Retinal pigment epithelial cell (primary cell): ENCODE measurements around the gene FRMPD2.
A peak's percentile ranks its signal among the peaks of the same experiment; 100 is the strongest.
"Not testable (repeated sequence)": the region's sequence is repeated elsewhere in the genome, so short reads cannot be mapped to it uniquely, and the experiment has no call there.

Experiments used
- DNase-seq: peaks from one replicate; pipeline ENCODE4 v3.0.0-alpha.2; 2010; ENCODE audit warnings: low read depth
- H3K4me3 ChIP-seq: 2 replicates; pipeline ENCODE4 v1.5.1; 2011; ENCODE audit warnings: mild to moderate bottlenecking, low read length, control low read depth, moderate library complexity
- CTCF ChIP-seq: conservative IDR thresholded peaks from 2 replicates; pipeline ENCODE4 v1.5.1; 2011; ENCODE audit warnings: low read depth, low read length, control low read depth, inconsistent platforms

FRMPD2 gene

GRCh38 chr10:48187126-48187525 lies 87.4 kb downstream of the FRMPD2 start:
- DNase-seq = no peak
- TF ChIP-seq CTCF = no peak
- no peak overlapping the region for H3K4me3 ChIP-seq

DNA sequence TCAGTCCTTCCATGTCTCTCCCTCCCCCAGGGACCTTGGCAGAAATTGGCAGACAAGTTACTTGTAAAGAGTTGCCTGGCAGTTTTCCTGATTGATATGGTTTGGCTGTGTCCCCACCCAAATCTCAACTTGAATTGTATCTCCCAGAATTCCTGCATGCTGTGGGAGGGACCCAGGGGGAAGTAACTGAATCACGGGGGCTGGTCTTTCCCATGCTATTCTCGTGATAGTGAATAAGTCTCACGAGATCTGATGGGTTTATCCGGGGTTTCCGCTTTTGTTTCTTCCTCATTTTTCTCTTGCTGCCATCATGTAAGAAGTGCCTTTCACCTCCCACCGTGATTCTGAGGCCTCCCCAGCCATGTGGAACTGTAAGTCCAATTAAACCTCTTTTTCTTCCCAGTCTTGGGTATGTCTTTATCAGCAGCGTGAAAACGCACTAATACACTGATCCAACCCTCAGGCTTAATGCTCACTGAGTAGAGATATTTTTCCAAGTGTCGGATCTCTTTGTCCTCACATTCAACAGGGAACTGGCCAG lies 88.2 kb downstream of the FRMPD2 start:
- not testable (repeated sequence) for H3K4me3 ChIP-seq, DNase-seq

DNA sequence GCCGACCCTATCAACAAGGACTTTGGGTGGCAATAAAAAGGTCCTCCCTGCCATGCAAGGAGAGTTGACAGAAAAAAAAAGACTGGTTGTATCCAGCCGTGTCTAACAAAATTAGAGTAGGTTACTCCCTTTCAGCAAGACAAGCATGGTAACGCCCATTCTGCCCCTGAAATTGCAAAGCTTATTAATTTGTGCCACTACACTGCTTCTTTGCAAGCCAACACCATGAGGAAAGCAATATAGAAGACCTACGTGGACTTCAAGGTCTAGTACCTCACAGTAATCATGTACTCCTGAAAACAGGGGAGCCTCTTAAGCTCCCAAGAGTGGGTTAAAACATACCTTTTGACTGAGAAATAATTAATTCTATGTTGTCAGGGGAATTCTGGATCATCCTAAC lies 90.3 kb downstream of the FRMPD2 start:
- no peak for DNase-seq
- no peak for TF ChIP-seq CTCF
- no peak overlapping the region for H3K4me3 ChIP-seq

DNA sequence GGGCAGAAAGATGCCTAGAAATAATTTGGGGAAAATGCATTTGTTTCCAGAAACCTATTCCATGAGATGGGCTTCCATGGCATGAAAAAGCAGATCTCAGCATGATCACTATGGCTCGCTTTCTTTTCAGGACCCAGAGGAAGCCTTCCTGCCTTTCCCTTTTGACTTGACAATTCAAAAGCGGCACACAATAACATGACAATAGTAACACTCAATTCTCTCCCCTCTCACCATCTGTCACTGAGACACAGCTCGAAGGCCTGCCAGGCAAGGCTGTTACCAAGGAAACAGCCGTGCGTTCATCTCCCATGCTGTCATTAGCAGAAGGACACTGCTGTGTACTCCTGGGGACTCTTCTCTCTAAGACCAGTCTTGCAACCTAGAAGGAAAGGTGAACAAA lies 101.8 kb downstream of the FRMPD2 start:
- DNase-seq, H3K4me3 ChIP-seq: not testable (repeated sequence)

DNA sequence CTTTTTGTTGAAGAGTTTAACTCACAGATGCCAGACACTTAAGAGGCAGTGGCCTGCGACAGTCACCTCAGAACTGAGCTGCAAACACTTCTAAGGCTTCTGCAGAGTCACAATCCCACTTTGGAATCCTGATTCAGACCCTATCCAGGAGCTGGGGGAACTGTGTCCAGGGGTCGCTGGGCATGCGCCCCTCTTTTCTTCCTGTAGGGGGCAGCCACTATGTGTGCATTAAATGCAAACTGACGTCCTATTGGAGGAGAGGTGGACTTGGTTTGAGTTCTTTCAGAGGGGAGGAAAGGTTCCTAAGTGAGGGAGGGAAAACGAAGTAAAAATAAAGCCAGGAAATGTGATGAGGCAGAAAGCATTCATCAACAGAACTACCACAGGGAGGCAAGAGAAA lies 113.8 kb downstream of the FRMPD2 start:
- DNase-seq, H3K4me3 ChIP-seq: not testable (repeated sequence)

DNA sequence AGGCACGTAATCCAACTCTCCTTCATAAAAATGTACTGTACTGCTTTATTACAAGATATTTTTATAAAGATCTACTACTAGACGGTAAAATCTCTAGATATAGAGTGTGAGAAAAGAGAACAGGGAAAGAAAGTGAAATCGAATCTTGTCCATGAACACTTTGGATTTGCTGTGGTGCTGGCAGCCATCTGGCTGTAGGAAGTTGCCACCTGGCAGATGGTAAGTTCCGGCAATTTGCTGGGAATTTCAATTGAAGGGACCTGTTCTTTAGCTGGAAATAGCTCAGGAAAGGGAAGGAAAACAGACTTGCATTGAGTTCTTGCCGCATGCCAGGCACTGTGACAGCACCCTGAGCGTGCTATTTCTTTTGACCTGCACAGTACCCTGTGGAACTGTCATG lies 114.3 kb downstream of the FRMPD2 start:
- not testable (repeated sequence) for DNase-seq

More for the DNA sequence above, 113.8 kb downstream of the FRMPD2 start:
- peak; percentile 3 for TF ChIP-seq CTCF

DNA sequence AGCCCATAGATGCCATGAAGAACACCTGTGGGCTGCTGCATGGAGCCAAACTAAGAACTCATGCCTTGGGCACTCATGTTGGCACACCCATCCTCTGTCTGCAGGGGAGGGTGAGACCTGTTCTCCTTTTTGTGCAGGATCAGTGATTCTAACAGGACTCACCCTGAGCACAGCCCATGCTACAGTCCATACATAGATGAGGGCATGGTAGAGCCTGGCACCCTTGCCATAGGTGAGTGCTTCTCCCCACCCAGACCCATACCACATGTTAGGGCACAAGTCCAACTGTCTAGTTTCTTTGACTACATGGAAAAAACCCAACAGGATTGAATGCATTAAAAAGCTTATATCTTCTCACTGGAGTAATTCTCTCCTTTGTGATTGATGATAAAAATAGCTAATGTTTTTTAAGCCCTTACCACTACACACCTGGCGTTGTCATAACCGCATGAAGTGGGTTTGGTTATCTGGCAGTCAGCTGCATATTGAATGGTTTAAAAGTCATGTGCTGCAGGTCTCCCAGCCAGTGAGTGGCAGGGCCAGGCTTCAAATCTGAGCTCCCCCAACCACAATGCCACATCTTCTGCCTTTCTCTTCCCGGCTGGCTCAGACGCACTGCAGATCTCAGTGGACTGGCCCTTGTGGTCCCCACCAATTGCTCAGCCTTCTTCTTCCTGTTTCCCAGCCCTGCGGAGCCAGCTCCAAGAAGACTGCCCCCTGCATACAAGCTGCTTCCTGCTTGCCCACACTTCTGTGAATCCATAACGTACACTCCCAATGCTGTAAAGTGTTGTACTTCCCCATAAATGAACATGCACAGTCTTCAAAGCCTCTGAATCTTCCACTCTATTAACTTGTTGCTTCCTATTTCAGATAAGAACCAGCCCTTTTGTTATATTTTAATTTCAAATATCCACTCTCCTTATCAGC lies 120.0 kb downstream of the FRMPD2 start:
- DNase-seq = not testable (repeated sequence)

More for the DNA sequence above, 114.3 kb downstream of the FRMPD2 start:
- not testable (repeated sequence) for H3K4me3 ChIP-seq

DNA sequence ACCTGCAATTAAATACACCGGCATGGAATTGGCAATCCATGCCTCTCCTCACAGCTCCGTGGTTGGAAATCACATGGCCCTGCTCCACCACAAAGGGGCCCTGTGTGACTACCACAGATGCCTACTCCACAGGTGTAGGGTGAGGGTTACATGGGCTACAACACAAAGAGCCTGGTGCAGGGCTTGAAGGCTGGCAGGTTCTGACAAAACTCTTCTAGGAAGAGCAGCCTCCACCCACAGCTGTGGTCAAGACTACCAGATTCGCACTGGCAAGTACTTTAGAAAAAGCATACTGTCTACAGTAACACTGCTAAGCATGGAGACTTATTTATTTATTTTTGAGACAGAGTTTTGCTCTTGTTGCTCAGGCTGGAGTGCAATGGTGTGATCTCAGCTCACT lies 126.9 kb downstream of the FRMPD2 start:
- DNase-seq = not testable (repeated sequence)

More for the DNA sequence above, 120.0 kb downstream of the FRMPD2 start:
- not testable (repeated sequence) for H3K4me3 ChIP-seq

DNA sequence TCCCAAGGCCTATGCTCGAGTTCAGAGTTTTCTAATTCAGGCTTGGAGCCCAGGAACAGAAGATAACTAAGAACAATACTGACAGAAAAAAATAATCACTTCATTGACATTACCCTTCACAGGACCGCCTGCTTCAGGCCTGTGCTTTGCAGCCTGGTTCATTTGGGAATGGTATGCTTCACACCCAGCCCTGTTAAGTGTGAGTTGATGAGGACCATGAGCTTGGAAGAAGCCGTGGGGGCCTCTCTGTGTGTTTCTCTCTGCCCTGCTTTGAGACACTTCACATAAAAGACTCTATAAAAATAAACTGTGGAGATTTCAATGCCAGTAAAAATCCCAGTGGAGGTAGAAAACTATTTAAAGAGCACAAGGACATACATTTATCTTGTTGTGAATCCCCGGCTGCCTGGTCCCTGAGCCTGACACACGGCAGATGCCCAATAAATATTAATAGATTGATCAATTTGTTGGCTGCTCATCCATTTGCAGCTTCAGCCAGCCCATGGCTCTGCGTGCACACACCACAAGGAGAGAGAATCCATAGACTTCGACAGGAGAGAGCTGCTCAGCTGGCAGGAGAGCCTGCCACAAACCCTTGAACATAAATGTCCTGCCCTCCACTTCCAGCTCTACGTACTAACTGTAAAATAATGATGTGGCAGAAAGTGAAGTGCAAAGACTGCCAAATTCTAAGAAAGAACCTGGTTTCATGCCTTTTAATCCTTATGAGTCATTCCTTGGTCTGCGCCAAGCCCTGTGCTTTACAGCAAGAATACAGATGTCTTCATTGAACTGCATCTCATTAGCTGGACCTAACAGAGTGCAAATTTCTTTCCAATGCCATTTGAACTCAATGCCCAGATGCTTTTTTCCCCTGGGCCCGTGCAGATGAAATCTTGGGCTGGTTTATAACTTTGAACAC lies 130.5 kb downstream of the FRMPD2 start:
- not testable (repeated sequence) for H3K4me3 ChIP-seq, DNase-seq

More for the DNA sequence above, 126.9 kb downstream of the FRMPD2 start:
- not testable (repeated sequence) for H3K4me3 ChIP-seq

DNA sequence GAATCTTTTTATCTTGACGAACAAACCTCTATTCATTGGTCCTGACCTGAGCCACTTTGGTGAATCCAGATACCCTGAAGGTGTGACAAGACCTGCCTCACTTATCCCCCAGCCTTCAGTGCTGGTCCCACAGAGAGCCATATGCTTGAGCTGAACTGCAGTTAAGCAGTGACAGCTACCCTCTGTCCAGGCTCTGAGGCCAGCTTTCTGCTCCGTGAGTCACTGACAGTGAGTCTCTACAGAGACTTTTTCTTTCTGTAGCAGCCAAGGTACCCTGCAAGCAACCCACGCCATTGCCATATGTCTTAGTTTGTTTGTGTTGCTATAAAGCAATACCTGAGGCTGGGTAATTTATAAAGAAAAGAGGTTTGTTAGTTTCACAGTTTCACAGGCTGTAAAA lies 133.5 kb downstream of the FRMPD2 start:
- not testable (repeated sequence) for H3K4me3 ChIP-seq, DNase-seq

- H3K4me3 ChIP-seq, DNase-seq: not testable (repeated sequence)
Observed at GRCh38 chr10:48139953-48140850, 134.3 kb downstream of the FRMPD2 start.

GRCh38 chr10:48128954-48129353 lies 145.5 kb downstream of the FRMPD2 start:
- DNase-seq, H3K4me3 ChIP-seq: not testable (repeated sequence)

GRCh38 chr10:48126251-48126650 lies 148.2 kb downstream of the FRMPD2 start:
- not testable (repeated sequence) for H3K4me3 ChIP-seq, DNase-seq

DNA sequence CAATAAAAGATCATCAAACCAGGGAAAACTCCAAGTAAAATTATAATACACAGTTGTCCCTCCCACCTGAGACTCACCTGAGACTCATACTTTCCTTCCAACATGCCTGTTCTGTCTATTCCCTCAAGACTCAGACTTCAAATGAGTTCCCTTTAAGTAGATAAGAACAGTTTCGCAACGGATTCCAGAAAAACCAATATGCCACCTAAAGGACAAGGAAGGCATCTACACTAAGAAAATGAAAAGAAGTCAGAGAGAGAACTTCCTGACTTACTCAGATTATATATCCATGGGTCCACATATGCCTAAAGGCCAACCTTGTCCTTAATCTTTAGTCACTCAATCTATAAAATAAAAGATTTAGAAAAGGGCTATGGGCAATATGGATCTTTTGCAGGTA lies 148.9 kb downstream of the FRMPD2 start:
- DNase-seq, H3K4me3 ChIP-seq: not testable (repeated sequence)
